SK-N-SH (cell line): ENCODE data around the gene MYO9B.

Experiments used
- ELF1 ChIP-seq: IDR thresholded peaks from 2 replicates; pipeline ENCODE4 v1.4.0; 2012
- GABPA ChIP-seq: IDR thresholded peaks from 2 replicates; pipeline ENCODE4 v1.4.0; 2012; ENCODE audit warnings: low read depth, mild to moderate bottlenecking
- RAD21 ChIP-seq: IDR thresholded peaks from 2 replicates; pipeline ENCODE4 v1.6.1; 2012; ENCODE audit warnings: mild to moderate bottlenecking, low read length
- RFX5 ChIP-seq: IDR thresholded peaks from 2 replicates; pipeline ENCODE4 v1.6.1; 2012; ENCODE audit warnings: mild to moderate bottlenecking, improper control_type of control experiment, low read length
- TF ChIP-seq, protein P1 (sequence below): fragments of 200-600 bp; sonication (generic); IDR thresholded peaks from 2 replicates; pipeline ENCODE4 v1.6.1; 2017; ENCODE audit warnings: antibody characterized with exemption, mild to moderate bottlenecking, moderate library complexity
- TF ChIP-seq, protein P2 (sequence below): IDR thresholded peaks from 2 replicates; pipeline ENCODE4 v1.6.1; 2012; ENCODE audit warnings: mild to moderate bottlenecking, low read depth, low read length, moderate library complexity
- TF ChIP-seq, protein P3 (sequence below): fragments of 150-350 bp; IDR thresholded peaks from 2 replicates; pipeline ENCODE4 v1.6.1; 2017; ENCODE audit warnings: antibody characterized with exemption, low read length, low read depth, borderline replicate concordance
- TF ChIP-seq, protein P4 (sequence below): IDR thresholded peaks from 2 replicates; pipeline ENCODE4 v1.4.0; 2012; ENCODE audit warnings: low read depth, borderline replicate concordance

DNA sequence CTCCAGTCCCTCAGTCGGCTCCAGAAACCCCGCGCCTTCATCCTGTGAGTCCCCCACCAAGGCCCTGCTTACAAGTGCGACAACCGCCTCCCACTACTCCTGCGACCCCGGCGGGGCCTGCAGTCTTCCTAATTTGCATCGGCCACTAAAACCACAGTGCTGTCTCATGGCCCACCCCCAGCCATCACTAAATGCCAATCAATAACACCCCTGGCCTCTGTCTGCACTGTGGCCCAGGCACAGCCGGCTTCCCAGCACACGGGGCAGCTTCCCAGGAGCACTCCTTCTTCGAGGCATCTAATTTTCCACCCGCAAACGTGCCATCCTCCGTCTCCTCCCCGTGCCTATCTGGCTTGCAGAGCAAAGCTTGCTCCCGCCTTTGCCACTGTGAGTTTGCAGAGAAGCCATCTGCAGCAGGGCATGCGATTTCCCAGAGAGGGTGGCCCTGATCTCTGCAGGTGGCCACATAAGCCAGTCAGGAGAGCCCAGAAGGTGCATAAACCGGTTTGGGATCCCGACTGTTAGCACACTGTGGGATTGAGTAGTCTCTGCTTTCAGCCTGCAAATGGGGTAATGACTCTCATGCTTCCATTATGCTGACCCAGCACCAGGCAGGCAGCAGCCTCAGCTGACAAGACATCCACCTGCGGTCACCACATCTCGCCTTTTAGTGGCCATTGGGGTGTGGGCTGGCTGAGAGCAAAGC, 105.6 kb downstream of the MYO9B start:
- TF ChIP-seq, protein P1, sequence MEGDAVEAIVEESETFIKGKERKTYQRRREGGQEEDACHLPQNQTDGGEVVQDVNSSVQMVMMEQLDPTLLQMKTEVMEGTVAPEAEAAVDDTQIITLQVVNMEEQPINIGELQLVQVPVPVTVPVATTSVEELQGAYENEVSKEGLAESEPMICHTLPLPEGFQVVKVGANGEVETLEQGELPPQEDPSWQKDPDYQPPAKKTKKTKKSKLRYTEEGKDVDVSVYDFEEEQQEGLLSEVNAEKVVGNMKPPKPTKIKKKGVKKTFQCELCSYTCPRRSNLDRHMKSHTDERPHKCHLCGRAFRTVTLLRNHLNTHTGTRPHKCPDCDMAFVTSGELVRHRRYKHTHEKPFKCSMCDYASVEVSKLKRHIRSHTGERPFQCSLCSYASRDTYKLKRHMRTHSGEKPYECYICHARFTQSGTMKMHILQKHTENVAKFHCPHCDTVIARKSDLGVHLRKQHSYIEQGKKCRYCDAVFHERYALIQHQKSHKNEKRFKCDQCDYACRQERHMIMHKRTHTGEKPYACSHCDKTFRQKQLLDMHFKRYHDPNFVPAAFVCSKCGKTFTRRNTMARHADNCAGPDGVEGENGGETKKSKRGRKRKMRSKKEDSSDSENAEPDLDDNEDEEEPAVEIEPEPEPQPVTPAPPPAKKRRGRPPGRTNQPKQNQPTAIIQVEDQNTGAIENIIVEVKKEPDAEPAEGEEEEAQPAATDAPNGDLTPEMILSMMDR = no peak
- TF ChIP-seq, protein P2, sequence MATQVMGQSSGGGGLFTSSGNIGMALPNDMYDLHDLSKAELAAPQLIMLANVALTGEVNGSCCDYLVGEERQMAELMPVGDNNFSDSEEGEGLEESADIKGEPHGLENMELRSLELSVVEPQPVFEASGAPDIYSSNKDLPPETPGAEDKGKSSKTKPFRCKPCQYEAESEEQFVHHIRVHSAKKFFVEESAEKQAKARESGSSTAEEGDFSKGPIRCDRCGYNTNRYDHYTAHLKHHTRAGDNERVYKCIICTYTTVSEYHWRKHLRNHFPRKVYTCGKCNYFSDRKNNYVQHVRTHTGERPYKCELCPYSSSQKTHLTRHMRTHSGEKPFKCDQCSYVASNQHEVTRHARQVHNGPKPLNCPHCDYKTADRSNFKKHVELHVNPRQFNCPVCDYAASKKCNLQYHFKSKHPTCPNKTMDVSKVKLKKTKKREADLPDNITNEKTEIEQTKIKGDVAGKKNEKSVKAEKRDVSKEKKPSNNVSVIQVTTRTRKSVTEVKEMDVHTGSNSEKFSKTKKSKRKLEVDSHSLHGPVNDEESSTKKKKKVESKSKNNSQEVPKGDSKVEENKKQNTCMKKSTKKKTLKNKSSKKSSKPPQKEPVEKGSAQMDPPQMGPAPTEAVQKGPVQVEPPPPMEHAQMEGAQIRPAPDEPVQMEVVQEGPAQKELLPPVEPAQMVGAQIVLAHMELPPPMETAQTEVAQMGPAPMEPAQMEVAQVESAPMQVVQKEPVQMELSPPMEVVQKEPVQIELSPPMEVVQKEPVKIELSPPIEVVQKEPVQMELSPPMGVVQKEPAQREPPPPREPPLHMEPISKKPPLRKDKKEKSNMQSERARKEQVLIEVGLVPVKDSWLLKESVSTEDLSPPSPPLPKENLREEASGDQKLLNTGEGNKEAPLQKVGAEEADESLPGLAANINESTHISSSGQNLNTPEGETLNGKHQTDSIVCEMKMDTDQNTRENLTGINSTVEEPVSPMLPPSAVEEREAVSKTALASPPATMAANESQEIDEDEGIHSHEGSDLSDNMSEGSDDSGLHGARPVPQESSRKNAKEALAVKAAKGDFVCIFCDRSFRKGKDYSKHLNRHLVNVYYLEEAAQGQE = no peak
- no peak for TF ChIP-seq RAD21
- TF ChIP-seq, protein P3, sequence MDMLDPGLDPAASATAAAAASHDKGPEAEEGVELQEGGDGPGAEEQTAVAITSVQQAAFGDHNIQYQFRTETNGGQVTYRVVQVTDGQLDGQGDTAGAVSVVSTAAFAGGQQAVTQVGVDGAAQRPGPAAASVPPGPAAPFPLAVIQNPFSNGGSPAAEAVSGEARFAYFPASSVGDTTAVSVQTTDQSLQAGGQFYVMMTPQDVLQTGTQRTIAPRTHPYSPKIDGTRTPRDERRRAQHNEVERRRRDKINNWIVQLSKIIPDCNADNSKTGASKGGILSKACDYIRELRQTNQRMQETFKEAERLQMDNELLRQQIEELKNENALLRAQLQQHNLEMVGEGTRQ = no peak
- TF ChIP-seq ELF1 = no peak
- no peak for TF ChIP-seq RFX5
- TF ChIP-seq, protein P4, sequence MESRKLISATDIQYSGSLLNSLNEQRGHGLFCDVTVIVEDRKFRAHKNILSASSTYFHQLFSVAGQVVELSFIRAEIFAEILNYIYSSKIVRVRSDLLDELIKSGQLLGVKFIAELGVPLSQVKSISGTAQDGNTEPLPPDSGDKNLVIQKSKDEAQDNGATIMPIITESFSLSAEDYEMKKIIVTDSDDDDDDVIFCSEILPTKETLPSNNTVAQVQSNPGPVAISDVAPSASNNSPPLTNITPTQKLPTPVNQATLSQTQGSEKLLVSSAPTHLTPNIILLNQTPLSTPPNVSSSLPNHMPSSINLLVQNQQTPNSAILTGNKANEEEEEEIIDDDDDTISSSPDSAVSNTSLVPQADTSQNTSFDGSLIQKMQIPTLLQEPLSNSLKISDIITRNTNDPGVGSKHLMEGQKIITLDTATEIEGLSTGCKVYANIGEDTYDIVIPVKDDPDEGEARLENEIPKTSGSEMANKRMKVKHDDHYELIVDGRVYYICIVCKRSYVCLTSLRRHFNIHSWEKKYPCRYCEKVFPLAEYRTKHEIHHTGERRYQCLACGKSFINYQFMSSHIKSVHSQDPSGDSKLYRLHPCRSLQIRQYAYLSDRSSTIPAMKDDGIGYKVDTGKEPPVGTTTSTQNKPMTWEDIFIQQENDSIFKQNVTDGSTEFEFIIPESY = no peak
- TF ChIP-seq GABPA = no peak
